GM12878 (cell line): Measurements from ENCODE around the gene E2F2. TPM values are rescaled to one million over a fixed set of nuclear protein-coding genes. Genes with fewer than 3 reads are reported as not detected.
A peak's percentile ranks its signal among the peaks of the same experiment; 100 is the strongest.

Source experiments
- ASH2L ChIP-seq: fragments of 300-600, 200-600 bp; sonication (generic); IDR thresholded peaks from 2 replicates; pipeline ENCODE4 v1.6.1; 2017; ENCODE audit warnings: low read depth, mild to moderate bottlenecking, borderline replicate concordance
- CHD4 ChIP-seq: fragments of 200-600 bp; sonication (generic); IDR thresholded peaks from 2 replicates; pipeline ENCODE4 v1.6.1; 2016; ENCODE audit warnings: mild to moderate bottlenecking
- EED ChIP-seq: sonication (generic); IDR thresholded peaks from 2 replicates; pipeline ENCODE4 v1.6.1; 2016; ENCODE audit warnings: antibody characterized with exemption, low read depth
- EGR1 ChIP-seq, 2 experiments: IDR thresholded peaks; 1 replicate in 1 of 2; 2 replicates in 1 of 2; pipeline ENCODE4 v1.6.1; 2011 to 2012; ENCODE audit warnings: low read depth in 2 of 2, low read length in 2 of 2, borderline replicate concordance in 1 of 2, mild to moderate bottlenecking in 1 of 2, moderate library complexity in 1 of 2
- HDAC6 ChIP-seq: fragments of 200-600 bp; sonication (generic); IDR thresholded peaks from one replicate; pipeline ENCODE4 v1.8.0; 2017; ENCODE audit warnings: antibody characterized with exemption; ENCODE audit not compliant: unreplicated experiment
- KAT2A ChIP-seq: conservative IDR thresholded peaks from 2 replicates; pipeline ENCODE4 v1.6.1; 2011; ENCODE audit warnings: low read depth, low read length; ENCODE audit not compliant: control insufficient read depth
- KDM1A ChIP-seq: fragments of 200-600 bp; sonication (generic); IDR thresholded peaks from 2 replicates; pipeline ENCODE4 v1.6.1; 2016; ENCODE audit warnings: borderline replicate concordance
- MEF2A ChIP-seq: IDR thresholded peaks from 2 replicates; pipeline ENCODE4 v1.6.1; 2011; ENCODE audit warnings: low read depth, mild to moderate bottlenecking, low read length, moderate library complexity; ENCODE audit not compliant: insufficient read depth
- NBN ChIP-seq: fragments of 450-650 bp; IDR thresholded peaks from 2 replicates; pipeline ENCODE4 v1.6.1; 2016
- RB1 ChIP-seq: fragments of 450-650 bp; formaldehyde crosslinking; IDR thresholded peaks from 2 replicates; pipeline ENCODE4 v1.6.1; 2017; ENCODE audit warnings: mild to moderate bottlenecking, borderline replicate concordance
- RBBP5 ChIP-seq: fragments of 200-600 bp; sonication (generic); conservative IDR thresholded peaks from 2 replicates; pipeline ENCODE4 v1.6.1; 2016
- SMAD5 ChIP-seq: IDR thresholded peaks from 2 replicates; pipeline ENCODE4 v1.6.1; 2016; ENCODE audit warnings: antibody characterized with exemption, low read depth
- SPI1 ChIP-seq: IDR thresholded peaks from 2 replicates; pipeline ENCODE4 v1.6.1; 2011; ENCODE audit warnings: low read depth, mild to moderate bottlenecking, low read length, moderate library complexity, borderline replicate concordance; ENCODE audit not compliant: insufficient read depth
- SRF ChIP-seq, 2 experiments: IDR thresholded peaks; 2 replicates each; pipeline ENCODE4 v1.6.1; 2011; ENCODE audit warnings: low read depth in 2 of 2, low read length in 2 of 2, mild to moderate bottlenecking in 1 of 2, moderate library complexity in 1 of 2
- TAF1 ChIP-seq: IDR thresholded peaks from 2 replicates; pipeline ENCODE4 v1.6.1; 2011; ENCODE audit warnings: mild to moderate bottlenecking, low read depth, low read length, borderline replicate concordance
- TCF12 ChIP-seq: IDR thresholded peaks from 2 replicates; pipeline ENCODE4 v1.6.1; 2011; ENCODE audit warnings: low read depth, mild to moderate bottlenecking, low read length
- ZBED1 ChIP-seq: IDR thresholded peaks from 2 replicates; pipeline ENCODE4 v1.6.1; 2016; ENCODE audit warnings: borderline replicate concordance
- ZSCAN29 ChIP-seq: fragments of 450-650 bp; IDR thresholded peaks from 2 replicates; pipeline ENCODE4 v1.6.1; 2017; ENCODE audit warnings: mild to moderate bottlenecking, moderate library complexity
- ZZZ3 ChIP-seq: IDR thresholded peaks from 2 replicates; pipeline ENCODE4 v1.6.1; 2011; ENCODE audit warnings: low read depth; ENCODE audit not compliant: control insufficient read depth, insufficient read length
- polyA plus RNA-seq, 11 experiments: library from polyadenylated mRNA; depleted of rRNA in 4 of 11; unstranded in 6 of 11; stranded (reverse) in 5 of 11; fragments of >200 nt; fragmentation: Nextera tagmentation in 4 of 11; fragmentation: Illumina TruSeq in 1 of 11; extraction: Ambion mirVana in 4 of 11; extraction: Trizol in 1 of 11; gene quantifications; 1 replicate in 1 of 11; 2 replicates in 10 of 11; pipeline versions ENCODE4 v1.2.1 to v1.2.3, GENCODE V29; 2011 to 2016; ENCODE audit warnings: inconsistent platforms in 2 of 11, missing spikeins in 2 of 11, low read depth in 1 of 11
- total RNA-seq, 4 experiments: library from RNA; depleted of rRNA in 3 of 4; stranded (reverse); fragments of >200 nt in 3 of 4; fragmentation: Illumina TruSeq in 1 of 4; extraction: Trizol in 1 of 4; gene quantifications; 2 replicates each; pipeline versions ENCODE4 v1.2.1 to v1.2.3, GENCODE V29; 2013 to 2021
- TF ChIP-seq, protein P1 (sequence below): fragments of 450-650 bp; formaldehyde crosslinking; IDR thresholded peaks from 2 replicates; pipeline ENCODE4 v1.4.0; 2020; ENCODE audit warnings: mild to moderate bottlenecking, moderate library complexity
- TF ChIP-seq, protein P2 (sequence below): IDR thresholded peaks from 2 replicates; pipeline ENCODE4 v1.6.1; 2012; ENCODE audit warnings: low read depth, low read length, improper control_type of control experiment
- TF ChIP-seq, protein P3 (sequence below): fragments of 450-650 bp; IDR thresholded peaks from 2 replicates; pipeline ENCODE4 v1.6.1; 2017; ENCODE audit warnings: low read depth, mild to moderate bottlenecking, moderate library complexity

E2F2 gene
- total and polyA plus RNA-seq, 10 of the 15 experiments (the other 5 are each of a cell fraction or from before 2014, with no cell fraction given) = 3.8 to 27.2 (median 14.6) TPM

DNA sequence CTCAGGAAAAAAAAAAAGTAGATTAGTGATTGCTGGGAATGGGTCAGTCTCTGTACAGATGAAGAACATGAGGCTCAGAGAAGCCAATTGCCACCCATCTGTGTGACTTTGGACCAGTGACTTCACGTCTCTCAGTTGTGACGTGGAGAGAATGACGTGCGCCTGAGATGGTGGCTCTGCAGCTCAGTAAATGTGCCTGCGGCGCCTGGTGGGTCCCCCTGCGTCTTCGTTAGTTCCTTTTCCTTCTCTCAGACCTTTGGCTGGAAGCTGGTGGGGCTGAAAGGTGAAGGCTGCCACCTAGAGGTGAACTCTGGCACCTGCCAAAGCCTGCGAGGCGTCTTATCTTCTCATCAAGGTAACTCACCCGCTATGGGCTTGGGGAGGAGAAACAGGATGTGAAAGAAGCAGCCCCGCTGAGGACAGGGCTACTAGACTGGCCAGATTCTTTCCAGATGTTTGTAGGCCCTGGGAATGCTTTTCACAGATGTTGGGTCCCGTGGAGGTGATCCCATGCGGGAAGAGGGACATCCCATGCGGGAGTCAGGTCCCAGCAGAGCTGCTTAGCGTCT, 8.7 kb upstream of the E2F2 start (continued):
- TF ChIP-seq RB1 (peak; percentile 62; the same call in 1 of the 2 replicates), SRF (IDR thresholded peaks at IDR 0.05; ENCODE audit: low read depth in 2 of 2, low read length in 2 of 2) (peak; percentile 90 to 91), EGR1 (IDR thresholded peaks at IDR 0.05; ENCODE audit: borderline replicate concordance in 1 of 2, low read depth in 2 of 2, low read length in 2 of 2) (0 out of 3 replicates have a peak, but pooled peaks of 1 of the 2 experiments have one; percentile 6), SPI1 (peak; percentile 91), ZBED1 (no peak), TCF12 (peak; percentile 53; the same call in 1 of the 2 replicates), MEF2A (0 out of 2 replicates have a peak, but pooled peaks have one; percentile 31), ASH2L (no peak), RBBP5 (no peak), SMAD5 (no peak), KAT2A (no peak), TAF1 (no peak), ZZZ3 (no peak), CHD4 (no peak), HDAC6 (no peak), NBN (peak; percentile 77; the same call in 1 of the 2 replicates), ZSCAN29 (no peak), EED (0 out of 2 replicates have a peak, but pooled peaks have one; percentile 50), KDM1A (no peak)
- TF ChIP-seq, protein P1, sequence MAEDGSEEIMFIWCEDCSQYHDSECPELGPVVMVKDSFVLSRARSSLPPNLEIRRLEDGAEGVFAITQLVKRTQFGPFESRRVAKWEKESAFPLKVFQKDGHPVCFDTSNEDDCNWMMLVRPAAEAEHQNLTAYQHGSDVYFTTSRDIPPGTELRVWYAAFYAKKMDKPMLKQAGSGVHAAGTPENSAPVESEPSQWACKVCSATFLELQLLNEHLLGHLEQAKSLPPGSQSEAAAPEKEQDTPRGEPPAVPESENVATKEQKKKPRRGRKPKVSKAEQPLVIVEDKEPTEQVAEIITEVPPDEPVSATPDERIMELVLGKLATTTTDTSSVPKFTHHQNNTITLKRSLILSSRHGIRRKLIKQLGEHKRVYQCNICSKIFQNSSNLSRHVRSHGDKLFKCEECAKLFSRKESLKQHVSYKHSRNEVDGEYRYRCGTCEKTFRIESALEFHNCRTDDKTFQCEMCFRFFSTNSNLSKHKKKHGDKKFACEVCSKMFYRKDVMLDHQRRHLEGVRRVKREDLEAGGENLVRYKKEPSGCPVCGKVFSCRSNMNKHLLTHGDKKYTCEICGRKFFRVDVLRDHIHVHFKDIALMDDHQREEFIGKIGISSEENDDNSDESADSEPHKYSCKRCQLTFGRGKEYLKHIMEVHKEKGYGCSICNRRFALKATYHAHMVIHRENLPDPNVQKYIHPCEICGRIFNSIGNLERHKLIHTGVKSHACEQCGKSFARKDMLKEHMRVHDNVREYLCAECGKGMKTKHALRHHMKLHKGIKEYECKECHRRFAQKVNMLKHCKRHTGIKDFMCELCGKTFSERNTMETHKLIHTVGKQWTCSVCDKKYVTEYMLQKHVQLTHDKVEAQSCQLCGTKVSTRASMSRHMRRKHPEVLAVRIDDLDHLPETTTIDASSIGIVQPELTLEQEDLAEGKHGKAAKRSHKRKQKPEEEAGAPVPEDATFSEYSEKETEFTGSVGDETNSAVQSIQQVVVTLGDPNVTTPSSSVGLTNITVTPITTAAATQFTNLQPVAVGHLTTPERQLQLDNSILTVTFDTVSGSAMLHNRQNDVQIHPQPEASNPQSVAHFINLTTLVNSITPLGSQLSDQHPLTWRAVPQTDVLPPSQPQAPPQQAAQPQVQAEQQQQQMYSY (CRISPR knock-in tag) = no peak
- TF ChIP-seq, protein P2, sequence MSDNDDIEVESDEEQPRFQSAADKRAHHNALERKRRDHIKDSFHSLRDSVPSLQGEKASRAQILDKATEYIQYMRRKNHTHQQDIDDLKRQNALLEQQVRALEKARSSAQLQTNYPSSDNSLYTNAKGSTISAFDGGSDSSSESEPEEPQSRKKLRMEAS = no peak
- TF ChIP-seq, protein P3, sequence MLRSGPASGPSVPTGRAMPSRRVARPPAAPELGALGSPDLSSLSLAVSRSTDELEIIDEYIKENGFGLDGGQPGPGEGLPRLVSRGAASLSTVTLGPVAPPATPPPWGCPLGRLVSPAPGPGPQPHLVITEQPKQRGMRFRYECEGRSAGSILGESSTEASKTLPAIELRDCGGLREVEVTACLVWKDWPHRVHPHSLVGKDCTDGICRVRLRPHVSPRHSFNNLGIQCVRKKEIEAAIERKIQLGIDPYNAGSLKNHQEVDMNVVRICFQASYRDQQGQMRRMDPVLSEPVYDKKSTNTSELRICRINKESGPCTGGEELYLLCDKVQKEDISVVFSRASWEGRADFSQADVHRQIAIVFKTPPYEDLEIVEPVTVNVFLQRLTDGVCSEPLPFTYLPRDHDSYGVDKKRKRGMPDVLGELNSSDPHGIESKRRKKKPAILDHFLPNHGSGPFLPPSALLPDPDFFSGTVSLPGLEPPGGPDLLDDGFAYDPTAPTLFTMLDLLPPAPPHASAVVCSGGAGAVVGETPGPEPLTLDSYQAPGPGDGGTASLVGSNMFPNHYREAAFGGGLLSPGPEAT = 0 out of 2 replicates have a peak, but pooled peaks have one; percentile 37
